NCI-H1930 (cell line): Measurements from ENCODE around the gene APELA.
A peak's percentile ranks its signal among the peaks of the same experiment; 100 is the strongest.
"Not testable (repeated sequence)": the region's sequence is repeated elsewhere in the genome, so short reads cannot be mapped to it uniquely, and the experiment has no call there.

Experiments
- DNase-seq, 2 experiments: peaks; one replicate each; lab custom pipeline; 2025; lab: John Stamatoyannopoulos, UW

The APELA gene

GRCh38 chr4:164876700-164877324 is at the start of gene APELA:
APELA (plus strand) TSS chr4:164877178; CDS start chr4:164877332, 154 bp downstream.
- no peak for DNase-seq

- no peak for DNase-seq
Measured at GRCh38 chr4:164828955-164829354, 48.0 kb upstream of the APELA start.

- DNase-seq = peak; percentile 18 to 20
Measured at GRCh38 chr4:164846566-164846965, 30.4 kb upstream of the APELA start.

GRCh38 chr4:164847016-164847415 is 30.0 kb upstream of the APELA start:
- no peak for DNase-seq

- DNase-seq = no peak
Measured at GRCh38 chr4:164847967-164848649, 28.9 kb upstream of the APELA start.

- no peak for DNase-seq
Measured at GRCh38 chr4:164856396-164856795, 20.6 kb upstream of the APELA start.

- no peak for DNase-seq
Measured at GRCh38 chr4:164866817-164867490, 10.0 kb upstream of the APELA start.

- no peak for DNase-seq
Measured at GRCh38 chr4:164871673-164872072, 5.3 kb upstream of the APELA start.

- DNase-seq = no peak
Measured at GRCh38 chr4:164872481-164872880, 4.5 kb upstream of the APELA start.

- DNase-seq = no peak
Measured at GRCh38 chr4:164874789-164875188, 2.2 kb upstream of the APELA start.

GRCh38 chr4:164880489-164881262 is 3.7 kb downstream of the APELA start:
- no peak for DNase-seq

GRCh38 chr4:164888096-164888715 is 11.2 kb downstream of the APELA start:
- DNase-seq = no peak

GRCh38 chr4:164890691-164891090 is 13.7 kb downstream of the APELA start:
- DNase-seq = no peak

- no peak for DNase-seq
Measured at GRCh38 chr4:164892018-164892417, 15.0 kb downstream of the APELA start.

GRCh38 chr4:164894702-164895101 is 17.7 kb downstream of the APELA start:
- DNase-seq = no peak

GRCh38 chr4:164902608-164903007 is 25.6 kb downstream of the APELA start:
- DNase-seq = no peak

GRCh38 chr4:164904336-164904735 is 27.4 kb downstream of the APELA start:
- no peak for DNase-seq

GRCh38 chr4:164904941-164905340 is 28.0 kb downstream of the APELA start:
- DNase-seq = no peak

- no peak for DNase-seq
Measured at GRCh38 chr4:164906368-164906767, 29.4 kb downstream of the APELA start.

GRCh38 chr4:164913506-164913905 is 36.5 kb downstream of the APELA start:
- DNase-seq = not testable (repeated sequence)

- no peak for DNase-seq
Measured at GRCh38 chr4:164918956-164919355, 42.0 kb downstream of the APELA start.

GRCh38 chr4:164924670-164925238 is 47.8 kb downstream of the APELA start:
- DNase-seq = no peak
